SHP77 (cell line): ENCODE results near the gene MAD1L1.

Experiments
- DNase-seq, 2 experiments: peaks; one replicate each; lab custom pipeline; 2025; lab: John Stamatoyannopoulos, UW

MAD1L1 gene

DNA sequence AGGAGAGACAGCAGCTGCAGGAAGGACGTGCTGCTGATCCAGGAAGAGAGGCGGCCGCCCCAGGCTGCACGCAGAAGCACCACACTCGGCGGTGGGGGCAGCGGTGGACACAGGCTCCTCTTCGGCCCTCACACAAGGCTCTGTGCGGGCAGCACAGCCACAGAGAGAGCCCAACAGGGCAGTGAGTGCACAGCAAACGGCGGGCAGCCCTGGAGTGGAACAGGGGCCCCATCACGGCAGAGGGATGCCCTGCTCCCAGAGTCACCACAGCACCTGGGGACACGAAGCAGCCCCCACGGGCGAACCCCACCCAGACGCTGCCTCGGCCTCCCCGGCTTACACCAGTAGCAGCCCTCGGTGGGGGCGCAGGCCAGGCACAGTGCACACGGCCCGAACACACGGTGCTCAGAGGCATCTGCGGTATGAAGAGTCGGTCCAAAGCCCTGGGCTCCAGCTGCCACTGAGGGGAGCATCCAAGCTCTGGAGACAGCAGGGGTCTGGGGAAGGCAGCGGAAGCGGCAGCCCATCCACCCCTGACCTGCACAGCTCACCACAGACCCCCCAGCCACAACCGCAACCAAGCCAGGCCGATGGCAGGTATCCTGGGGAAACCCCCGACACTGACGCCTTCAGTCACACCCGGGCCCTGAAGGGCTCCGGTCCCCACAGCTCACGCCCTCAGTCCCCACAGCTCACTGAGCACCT is 26.1 kb upstream of the MAD1L1 start:
- DNase-seq: no peak

DNA sequence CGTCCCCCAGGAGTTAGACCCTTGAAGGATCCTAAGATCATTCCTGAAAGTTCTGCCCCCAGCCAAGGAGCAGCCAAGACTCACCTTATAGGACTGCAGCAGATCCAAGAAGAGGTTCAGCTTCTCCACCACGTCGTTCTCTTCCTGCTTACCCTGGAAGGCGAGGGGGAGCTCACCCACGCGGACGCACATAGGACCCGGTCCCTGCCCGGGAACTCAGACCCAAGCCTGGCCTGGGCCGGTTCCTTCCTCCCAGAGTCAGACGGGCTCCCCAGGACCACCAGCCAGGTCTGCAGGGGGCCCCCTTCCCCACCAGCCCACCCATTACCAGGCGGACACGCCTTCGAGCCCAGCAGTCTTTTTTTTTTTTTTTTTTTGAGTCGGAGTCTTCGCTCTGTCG is 24.9 kb upstream of the MAD1L1 start:
- no peak for DNase-seq

DNA sequence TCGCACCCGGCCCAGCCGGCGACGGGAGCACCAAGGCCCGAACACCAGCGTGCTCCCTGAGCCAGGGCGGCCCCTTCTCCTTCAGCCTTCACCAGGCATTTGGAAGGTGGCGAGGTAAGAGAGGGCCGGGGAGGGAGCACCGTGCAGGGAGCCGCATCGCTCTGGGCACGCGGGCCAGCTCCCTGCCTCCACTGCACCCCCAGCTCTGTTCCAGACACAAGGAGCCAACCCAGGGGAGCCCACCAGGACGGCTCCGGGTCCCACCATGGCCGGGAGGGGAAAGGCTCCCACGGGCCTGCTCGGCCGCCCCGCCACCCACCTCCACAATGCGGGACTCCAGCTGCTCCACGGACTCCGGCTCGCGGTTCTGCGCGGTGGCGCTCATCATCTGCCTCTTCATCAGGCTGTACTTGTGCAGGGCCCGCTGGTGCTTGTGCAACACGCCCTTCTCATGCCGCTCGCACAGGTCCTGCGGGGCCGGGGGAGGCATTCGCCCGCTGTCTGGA is 24.4 kb upstream of the MAD1L1 start:
- no peak for DNase-seq

DNA sequence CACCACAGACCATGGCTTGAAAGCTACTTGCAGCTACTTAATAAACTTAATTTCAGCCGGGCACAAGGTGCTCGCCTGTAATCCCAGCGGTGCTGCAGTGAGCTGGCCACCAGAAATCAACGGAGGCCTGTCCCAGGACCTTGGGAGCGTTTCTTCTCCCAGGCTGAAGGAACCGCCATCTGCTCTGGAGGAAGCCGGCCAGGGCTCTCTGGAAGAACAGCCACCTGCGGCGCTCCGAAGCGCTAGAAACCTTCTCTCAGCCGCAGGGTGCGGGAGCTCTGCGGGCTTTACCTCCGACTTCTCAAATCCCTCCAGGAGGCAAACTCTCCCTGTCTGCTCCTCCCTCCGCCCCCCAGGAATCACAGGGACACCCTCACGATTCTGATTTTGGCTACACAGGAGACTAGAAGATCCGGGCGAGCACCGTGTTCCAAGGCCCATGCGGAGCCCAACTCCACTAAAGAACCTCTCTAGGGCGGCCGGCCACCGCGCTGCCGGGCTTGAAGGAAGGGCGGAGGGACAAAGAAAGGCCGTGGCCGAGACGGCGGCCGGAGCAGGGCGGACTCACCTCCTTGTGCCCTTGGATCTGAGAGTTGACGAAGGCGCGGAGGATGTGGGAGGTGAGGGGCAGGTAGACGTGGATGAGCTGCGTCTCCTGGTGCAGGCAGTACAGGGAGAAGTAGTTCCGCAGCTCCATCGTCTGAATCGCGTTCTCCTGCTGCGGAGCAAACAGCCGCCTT is 23.7 kb upstream of the MAD1L1 start:
- no peak for DNase-seq

DNA sequence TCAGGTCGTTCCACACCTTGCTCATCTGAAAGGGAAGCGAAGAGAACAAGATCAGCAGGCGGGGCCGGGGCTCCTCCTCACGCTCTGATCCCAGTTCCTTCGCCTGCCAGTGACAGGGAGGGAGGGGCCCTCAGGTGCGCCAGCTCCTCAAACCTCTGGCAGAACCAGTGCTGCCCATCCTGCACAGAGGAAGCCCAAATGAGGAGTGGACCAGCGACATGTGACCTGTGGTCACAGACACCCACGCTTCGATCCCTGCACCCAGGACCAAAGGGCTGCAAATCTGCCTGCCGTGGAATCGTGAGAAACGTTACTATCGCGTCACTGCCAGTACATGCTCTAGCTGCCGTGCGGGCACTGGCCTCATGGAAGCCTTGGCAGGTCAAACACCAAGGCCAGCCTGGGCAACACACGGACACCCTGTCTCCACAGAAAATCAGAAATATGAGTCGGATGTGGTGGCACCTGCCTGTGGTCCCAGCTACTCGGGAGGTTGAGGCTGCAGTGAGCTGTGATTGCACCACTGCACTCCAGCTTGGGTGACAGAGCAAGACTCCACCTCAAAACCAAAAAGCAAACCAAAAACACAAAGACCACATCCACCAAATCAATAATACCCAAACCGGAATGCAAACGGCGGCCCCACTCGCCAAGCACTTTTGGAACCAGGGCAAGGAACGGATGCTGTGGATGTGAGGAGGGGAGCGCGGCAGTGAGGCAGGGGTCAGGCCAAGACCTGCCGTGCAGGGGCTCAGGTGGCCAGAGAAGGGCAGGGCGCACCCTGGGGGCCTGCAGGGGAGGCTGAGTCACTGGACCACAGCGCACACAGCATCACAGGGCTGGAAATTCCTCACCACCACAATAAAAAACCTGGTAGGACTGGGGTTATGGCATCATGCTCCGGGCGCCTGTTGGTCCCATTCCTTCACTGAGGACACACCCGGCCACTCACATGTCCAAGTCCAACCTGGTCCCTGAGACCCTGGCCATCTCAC is 22.7 kb upstream of the MAD1L1 start:
- DNase-seq: no peak

DNA sequence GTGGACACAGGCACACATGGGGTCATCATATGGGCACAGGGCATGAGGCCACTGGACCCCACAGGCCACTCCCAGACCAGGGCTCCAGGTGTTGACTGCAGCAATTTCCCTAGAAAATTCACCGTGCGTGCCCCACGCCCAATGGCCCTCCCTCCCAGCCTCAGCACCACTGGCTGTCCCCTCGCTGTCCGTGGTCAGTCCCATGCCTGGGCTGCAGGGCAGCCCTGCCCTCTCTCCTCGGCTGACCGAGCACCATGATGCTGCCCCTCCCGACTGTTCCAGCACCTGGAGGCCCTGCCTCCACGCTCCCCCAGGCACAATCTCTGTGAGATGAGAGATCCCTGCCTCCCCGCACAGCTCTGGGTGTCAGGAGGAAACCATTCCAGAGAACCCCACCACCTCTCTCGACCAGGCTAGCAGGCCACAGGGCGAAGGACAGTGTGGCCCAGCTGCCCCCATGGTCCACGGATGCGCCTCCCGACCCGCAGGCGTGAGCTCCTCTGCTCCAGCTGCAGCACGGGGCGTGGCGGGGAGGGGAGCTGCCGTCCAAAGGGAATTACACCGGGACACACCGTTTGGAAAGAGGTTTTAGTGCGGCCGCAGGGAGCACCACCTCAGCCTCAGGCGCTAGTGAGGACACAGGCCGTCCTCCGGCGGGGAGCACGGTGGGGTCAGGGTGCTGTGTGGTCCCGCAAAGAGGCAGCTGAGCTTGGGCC is 21.8 kb upstream of the MAD1L1 start:
- no peak for DNase-seq

DNA sequence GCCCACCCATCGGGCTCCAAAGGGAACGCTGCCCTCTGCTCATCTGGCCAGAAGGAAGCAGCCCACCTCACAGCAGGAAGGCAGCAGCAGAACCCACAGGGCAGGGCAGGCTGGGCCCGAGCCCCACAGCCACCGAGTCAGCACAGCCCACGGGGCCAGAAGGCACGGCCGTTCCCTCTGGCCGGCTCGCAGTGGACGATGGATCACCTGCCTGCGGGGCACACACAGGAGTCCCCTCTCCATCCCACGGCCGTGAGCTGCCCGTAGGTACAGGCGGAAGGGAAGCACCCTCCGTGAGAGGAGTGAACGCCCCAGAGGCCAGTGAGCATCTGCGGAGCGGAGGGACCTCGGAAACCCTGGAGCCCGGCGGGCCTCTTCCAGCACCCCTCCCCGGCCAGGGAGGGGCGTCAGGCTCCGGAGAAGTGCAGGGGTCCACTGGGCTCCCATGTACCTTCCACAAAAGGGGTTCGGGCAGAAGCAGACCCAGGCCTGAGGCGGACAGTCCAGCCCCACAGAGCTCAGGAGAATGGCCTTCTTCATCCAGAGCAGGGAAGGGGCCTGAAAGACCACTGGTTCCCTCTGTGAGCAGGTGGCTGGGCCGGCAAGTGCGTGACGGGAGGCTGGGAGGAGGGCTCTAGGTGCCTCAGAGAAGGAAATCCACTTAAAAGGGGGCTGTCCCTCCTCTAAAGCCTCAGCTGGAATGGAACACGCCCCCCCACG is 20.9 kb upstream of the MAD1L1 start:
- DNase-seq: no peak

DNA sequence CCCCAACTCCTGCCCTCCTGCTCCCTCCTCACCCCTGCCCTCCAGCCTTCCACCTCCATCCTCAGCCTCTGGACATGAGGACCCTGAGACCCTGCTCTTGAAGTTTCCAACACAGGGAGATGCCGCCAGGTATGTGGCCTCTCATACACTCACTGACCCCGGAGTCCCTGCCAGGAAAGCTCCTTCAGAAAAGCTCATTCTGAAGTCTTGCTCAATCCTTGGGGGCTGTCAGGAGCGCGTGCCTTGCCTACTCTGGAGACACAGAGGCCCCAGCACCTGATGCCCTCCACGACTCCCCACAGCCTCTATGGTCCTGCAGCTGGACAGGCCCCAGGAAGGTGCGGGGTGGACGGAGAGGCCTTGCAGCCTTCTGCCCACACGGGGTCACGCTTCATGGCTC is 20.3 kb upstream of the MAD1L1 start:
- no peak for DNase-seq

DNA sequence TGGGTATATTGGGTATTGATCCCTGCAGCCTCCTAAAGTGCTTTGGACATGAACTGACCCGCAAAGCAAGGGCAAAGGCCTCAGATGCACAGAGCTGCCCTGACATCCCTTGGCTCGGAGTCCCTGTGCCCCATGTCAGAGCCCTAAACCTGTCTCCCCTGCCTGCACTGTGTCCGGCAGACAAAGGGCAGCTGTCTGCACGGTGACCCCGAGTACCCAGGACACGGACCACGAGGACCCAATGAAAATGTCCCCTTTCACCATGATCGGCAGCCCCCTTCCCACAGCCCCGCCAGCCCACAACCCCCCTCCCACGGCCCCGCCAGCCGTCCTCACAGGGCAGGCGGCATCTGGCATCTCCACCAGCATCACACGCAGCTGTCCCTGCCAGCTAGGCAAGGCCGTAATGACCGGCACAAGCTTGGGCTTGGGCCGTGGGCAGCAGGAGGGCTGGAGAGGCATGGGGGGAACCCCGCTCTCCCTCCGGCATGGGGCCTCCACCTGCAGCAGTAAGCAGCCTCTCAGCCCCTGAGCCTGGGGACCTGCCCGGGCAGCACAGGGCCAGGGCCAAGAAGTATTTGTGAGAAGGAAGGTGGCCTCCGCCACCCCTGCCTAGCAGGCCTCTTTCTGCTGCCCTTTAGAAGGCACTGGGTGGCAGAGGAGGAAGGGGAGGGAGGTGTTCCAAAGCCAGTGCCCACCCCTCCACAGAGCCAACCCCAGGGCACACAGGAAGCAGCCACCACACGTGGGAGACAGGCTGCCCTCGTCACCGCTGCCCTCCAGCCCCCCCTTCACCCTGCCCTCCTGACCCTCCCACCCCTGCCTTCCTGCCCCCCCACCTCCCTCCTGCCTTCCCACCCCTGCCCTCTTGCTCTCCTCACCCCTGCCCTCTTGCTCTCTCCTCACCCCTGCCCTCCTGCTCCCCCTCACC is 19.4 kb upstream of the MAD1L1 start:
- DNase-seq: no peak

DNA sequence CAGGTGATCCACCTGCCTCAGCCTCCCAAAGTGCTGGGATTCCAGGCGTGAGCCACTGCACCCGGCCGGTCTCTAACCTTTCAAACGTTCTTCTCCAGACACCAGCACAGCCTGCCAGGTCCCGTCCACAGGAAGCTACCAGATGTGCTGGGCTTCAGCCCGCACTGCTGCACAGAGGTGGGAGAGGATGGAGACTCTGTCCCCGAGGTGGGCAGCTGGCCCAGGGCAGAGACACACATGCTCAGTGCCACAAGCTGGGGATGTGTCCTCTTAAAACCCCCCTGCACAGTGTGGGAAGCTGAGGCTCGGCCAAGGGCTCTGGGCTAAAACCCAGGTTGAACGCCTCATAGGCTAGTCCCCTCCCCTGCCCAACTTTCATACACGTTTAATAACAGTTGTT is 18.6 kb upstream of the MAD1L1 start:
- DNase-seq: no peak

DNA sequence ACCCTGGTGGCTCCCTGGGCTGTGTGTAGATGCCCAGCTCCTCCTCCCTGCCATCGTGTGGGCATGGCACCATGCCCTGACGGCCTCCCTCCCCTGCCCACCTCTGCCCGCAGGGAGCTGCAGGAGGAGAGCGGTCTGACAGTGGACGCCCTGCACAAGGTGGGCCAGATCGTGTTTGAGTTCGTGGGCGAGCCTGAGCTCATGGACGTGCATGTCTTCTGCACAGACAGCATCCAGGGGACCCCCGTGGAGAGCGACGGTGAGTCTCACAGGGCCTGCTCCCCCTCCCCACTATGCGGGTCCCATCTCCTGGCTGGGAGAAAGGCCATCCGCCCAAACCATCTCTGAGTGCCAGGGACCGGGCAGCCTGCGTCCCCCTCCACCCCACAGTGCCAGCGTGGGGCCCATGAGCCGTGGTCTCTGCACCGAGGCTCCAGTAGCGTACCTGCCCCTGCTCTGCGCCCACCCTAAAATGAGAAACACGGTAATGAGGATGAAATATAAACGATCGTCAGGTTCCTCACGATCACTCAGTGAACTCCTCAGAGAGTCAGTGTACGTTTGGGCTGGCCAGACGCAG is 17.1 kb upstream of the MAD1L1 start:
- DNase-seq: no peak

DNA sequence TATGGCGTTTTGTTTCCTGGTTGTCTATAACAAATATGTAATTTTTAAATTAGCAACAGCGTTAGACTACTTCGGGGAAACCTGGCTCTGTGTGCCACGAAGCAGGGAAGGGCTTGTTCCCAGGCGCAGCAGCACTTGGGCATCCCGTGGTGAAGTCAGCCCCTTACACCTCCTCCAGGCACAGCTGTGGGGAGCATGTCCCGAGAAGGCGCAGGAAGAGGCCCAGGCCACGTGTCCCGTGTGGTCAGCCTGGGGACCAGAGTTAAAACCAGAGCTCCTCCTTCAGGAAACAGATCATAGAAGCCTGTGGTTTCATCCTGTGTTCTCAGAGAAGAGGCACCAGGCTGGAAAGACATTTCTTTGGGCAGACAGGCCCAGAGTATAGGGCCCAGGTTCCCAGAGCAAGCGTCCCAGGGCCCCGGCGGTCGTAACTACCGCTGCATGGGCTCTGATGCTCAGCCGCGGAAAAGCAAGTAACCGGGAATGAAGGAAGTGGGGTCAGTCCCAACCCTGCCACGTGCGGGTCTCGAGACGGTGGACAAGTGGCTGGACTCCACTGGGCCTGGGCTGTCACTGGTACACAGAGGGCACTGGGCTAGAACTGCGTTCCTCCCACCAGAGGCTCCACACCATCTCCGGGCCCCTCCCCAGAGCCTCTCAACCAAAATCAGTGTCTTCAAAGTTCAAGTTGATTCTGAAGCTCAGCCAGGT is 16.4 kb upstream of the MAD1L1 start:
- no peak for DNase-seq

DNA sequence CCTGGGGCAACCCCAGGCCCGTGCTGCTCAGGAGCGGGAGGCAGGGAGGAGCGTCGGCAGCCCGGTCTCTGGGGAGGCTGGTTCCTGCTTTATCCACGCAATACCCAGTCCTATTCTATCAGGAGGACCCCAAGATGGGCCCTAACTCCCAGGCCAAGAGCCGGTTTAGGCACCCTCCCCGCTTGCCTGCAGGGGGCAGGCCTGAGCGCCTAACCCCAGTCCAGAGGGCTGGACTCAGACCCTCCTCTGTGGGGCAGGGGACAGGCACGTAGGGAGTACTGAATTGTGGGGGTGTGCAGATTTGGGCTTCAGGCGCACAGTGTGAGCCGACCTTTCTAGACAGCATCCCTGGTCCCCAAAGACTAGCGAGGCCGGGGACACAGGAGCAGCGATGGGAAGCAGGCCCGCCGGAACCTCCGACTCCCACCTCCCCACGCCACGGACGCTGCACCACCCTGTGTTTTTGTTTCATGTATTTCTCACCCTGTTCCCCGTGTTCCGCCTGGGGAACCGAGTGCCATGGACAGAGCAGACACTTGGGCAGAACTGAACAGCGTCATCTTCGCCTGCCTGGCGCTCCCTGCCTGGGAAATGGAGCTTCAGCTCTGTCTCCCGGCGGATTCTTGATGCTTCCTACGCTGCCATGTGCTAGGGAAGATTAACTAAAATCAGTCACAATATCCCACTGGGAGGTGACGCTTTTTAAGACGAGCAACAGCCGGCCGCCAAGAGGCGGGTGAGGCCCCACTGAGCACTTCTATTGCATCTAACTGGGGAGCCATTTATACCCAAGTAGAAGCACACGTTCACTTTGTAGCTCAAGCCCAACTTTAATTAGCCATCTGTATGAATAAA is 14.6 kb upstream of the MAD1L1 start:
- peak; percentile 16 to 32 for DNase-seq

DNA sequence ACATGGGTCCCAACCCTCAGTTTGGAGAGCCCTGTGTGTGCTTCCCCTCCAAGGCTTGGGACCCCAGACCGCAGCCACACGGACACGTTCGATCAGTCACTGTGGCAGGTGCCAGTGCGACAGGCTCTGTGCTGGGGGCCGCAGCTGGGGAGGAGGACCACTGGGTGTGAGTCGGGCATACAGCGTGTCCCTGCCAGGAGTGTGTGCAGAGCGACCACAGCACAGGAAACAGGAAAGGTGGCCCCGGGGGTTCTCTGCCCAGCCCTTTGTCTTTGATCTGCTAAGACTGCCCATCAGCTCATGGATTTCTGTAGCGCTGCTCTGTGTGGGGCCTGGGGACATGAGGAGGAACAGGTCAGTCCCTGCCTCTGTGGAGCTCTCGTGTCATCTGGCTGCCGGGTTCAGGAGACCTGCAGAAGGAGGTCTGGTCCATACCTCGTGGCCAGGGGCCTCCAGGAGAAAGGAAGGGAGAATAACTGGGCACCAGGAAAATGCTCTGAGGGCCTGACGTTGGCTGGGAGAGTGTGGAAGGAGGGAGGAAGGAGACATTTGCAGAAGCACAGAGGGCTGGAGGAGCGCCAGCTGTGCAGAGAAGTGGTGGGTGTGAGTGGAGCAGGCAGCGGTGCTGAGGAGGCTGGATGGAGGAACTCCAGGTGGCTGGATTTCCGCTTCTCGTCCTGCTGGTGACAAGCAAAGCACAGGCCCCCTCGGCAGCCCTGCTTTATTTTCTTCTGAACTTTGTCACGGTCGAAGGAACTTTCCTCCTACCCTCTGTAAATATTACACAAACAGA is 13.3 kb upstream of the MAD1L1 start:
- no peak for DNase-seq

DNA sequence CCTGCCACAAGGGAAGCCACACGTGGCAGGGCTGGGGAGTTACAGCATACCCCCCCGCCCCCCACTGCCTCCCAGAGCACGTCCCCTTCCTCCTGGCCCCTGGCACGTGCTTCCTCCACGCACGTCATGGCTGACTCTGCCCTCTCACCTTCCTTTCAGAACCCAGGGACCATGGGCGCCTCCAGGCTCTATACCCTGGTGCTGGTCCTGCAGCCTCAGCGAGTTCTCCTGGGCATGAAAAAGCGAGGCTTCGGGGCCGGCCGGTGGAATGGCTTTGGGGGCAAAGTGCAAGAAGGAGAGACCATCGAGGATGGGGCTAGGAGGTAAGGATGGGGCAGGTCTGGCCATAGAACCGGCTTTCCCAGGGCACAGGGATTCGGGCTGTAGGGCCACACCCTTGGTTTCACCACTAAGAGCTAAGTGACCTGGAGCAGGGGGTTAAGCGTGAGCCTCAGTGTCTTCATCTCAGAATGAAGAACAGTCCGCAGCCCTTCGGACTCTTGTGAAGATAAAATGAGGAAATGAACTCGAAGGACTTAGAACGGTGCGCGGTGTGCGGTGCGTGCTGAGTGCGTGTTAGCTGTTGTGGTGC is 11.8 kb upstream of the MAD1L1 start:
- DNase-seq: no peak

DNA sequence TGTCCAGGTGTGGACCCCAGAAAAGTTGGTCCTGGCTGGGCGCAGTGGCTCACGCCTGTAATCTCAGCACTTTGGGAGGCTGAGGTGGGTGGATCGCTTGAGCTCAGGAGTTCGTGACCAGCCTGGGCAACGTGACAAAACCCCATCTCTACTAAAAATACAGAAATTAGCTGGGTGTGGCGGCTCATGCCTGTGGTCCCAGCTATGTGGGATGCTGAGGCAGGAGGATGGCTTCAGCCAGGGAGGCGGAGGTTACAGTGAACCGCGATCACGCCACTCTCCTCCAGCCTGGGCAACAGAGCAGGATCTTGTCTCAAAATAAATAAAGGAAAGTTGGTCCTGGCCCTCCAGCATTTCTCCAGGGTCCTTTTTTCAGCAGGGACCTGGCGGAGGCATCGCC is 10.7 kb upstream of the MAD1L1 start:
- no peak for DNase-seq
